VCaP (cell line): ENCODE data around the gene KRTAP10-9.
"Not testable (repeated sequence)": the region's sequence is repeated elsewhere in the genome, so short reads cannot be mapped to it uniquely, and the experiment has no call there.

Experiments
- H3K27ac ChIP-seq: fragments of 450-650 bp; 2 replicates; pipeline ENCODE4 v1.5.1; 2017
- TF ChIP-seq, protein P1 (sequence below): fragments of 450-650 bp; conservative IDR thresholded peaks from 2 replicates; pipeline ENCODE4 v1.5.1; 2017; ENCODE audit warnings: mild to moderate bottlenecking, moderate library complexity

Gene KRTAP10-9

DNA sequence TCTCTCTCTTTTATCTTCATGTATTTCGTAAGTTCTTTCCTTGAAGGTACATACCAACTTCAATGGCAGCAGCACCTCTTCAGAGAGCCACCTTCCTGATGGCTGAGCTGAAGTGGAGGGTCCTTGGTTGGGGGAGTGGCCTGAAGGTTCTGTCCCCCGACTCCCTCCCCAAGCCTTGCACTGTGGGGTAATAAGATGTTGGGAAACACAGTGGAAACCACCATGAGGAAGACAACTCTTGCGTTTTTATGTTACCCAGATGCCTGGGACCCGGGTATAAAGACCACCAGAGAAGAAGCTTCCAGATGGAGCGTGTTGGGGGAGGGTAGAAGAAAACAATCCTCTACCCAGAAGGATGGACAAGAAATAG, 31.6 kb downstream of the KRTAP10-9 start:
- H3K27ac ChIP-seq, result no peak overlapping the region
- TF ChIP-seq, protein P1, sequence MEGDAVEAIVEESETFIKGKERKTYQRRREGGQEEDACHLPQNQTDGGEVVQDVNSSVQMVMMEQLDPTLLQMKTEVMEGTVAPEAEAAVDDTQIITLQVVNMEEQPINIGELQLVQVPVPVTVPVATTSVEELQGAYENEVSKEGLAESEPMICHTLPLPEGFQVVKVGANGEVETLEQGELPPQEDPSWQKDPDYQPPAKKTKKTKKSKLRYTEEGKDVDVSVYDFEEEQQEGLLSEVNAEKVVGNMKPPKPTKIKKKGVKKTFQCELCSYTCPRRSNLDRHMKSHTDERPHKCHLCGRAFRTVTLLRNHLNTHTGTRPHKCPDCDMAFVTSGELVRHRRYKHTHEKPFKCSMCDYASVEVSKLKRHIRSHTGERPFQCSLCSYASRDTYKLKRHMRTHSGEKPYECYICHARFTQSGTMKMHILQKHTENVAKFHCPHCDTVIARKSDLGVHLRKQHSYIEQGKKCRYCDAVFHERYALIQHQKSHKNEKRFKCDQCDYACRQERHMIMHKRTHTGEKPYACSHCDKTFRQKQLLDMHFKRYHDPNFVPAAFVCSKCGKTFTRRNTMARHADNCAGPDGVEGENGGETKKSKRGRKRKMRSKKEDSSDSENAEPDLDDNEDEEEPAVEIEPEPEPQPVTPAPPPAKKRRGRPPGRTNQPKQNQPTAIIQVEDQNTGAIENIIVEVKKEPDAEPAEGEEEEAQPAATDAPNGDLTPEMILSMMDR, result no peak

DNA sequence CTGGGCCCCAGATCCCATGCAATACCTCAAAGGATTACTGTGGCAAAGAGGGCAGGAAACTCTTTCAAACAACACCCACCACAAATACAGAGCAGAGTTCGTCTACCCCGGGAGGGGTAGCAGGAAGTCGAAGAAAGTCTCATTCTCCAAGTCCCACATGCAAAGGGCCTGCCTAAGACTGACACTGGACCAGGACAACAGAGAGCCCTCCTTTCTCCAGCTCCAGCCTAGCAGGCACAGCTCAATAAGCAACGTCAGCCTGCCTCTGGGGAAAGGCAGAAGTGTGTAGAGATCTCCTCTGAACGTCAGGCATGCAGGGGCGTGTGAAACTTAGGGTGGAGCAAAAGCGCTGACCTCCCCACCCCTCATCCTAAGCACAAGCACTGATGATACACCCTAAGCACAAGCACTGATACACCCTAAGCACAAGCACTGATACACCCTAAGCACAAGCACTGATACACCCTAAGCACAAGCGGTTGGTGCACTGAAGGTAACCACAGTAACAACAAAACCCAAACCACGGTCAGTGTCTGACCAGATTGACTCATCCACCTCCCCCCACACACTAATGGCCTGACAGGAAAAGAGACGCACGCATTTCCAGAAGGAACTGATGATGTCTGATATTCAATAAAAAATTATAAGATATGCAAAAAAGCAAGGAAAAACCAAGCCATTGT, 32.2 kb downstream of the KRTAP10-9 start:
- H3K27ac ChIP-seq, result no peak overlapping the region
- TF ChIP-seq, protein P1, result no peak

DNA sequence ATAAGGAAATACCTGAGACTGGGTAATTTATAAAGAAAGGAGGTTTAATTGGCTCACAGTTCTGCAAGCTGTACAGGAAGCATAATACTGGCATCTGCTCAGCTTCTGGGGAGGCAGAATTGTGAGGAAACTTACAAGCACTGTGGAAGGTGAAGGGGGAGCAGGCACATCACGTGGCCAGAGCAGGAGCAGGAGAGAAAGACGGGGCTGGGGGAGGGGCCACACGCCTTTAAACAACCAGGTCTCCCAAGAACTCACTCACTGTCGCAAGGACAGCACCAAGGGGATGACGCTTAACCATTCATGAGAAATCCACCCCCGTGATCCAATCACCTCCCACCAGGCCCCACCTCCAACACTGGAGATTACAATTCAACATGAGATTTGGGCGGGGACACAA, 34.7 kb downstream of the KRTAP10-9 start:
- H3K27ac ChIP-seq, result not testable (repeated sequence)

DNA sequence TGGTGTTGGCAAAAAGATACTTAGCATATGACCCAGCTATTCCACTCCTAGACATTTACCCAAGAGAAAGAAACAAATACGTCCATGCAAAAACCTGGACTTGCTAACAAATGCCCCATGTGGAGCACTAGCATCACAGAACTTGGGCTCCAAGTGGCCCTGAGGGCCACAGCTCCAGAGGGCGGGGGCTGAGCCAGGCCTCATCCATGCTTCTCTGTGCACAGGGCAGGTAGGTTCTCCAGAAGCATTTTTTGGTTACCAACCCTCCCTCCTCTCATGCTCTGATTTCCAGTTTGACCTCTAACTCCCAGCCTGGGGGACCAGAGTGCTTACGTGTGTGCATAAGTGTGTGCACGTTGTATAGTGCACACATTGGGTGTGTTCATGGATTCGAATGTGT, 37.8 kb downstream of the KRTAP10-9 start:
- TF ChIP-seq, protein P1, result no peak

DNA sequence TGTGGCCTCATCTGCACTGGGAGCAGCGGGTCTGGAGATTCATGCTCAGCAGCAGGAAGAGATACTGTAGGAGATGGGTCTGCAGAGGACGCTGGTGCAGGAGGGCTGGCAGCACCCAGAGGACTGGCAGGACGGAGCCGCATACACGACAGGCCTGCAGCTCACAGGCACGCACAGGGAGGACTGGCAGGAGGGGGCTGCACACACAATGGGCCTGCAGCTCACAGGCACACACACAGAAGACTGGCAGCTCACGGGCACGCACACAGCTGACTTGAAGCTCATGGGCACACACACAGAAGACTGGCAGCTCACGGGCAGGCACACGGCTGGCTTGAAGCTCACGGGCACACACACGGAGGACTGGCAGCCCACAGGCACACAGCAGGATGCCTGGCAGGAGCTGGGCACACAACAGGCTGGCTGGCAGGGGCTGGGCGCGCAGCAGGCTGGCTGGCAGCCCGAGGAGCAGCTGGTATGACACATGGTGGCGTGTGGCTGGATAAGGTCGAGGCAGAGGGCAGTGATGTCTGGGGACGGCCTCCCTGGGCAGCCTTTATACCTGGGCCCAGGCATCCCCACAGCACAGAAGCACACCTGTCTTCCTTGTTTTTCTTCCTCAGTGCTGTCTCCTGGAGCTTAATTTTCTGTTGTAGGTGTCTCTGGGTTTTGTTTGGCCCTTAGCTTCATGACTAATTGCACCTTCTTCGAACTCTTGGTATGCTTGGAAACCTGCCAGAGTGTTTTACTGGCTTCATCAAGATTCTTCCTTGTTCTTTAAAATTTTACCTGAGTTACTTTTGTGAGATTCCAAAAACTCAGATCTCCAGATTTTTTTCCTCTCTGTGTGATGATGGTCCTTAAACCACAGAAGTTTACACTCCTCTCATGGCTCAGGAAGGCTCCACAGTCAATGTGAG, 39.8 kb downstream of the KRTAP10-9 start, which contains the start of gene KRTAP12-2:
KRTAP12-2 (minus strand) TSS at position 527 of the 920 bp plus-strand sequence; CDS start at position 486, 41 bp downstream.
- H3K27ac ChIP-seq, result no peak within 1 kb of the TSS
- TF ChIP-seq, protein P1, result no peak

More for the DNA sequence above, 37.8 kb downstream of the KRTAP10-9 start:
- H3K27ac ChIP-seq, result no peak overlapping the region

DNA sequence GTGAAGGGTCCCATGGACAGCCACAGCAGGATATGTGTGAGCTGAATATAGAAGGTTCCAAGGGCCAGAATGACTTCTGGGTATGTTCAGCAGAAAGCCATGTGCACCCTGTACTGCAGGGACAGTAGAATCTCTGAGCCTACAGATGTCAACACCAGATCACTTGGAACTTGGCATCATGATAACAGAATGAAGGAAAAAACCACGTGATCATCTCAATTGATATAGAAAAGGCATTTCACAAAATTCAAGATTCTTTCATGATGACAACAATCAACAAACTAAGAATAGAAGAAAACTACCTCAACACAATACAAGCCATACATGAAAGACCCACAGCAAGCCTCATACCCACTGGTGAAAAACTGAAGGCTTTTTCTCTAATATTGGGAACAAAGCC, 40.7 kb downstream of the KRTAP10-9 start:
- H3K27ac ChIP-seq, result no peak overlapping the region
- TF ChIP-seq, protein P1, result no peak

DNA sequence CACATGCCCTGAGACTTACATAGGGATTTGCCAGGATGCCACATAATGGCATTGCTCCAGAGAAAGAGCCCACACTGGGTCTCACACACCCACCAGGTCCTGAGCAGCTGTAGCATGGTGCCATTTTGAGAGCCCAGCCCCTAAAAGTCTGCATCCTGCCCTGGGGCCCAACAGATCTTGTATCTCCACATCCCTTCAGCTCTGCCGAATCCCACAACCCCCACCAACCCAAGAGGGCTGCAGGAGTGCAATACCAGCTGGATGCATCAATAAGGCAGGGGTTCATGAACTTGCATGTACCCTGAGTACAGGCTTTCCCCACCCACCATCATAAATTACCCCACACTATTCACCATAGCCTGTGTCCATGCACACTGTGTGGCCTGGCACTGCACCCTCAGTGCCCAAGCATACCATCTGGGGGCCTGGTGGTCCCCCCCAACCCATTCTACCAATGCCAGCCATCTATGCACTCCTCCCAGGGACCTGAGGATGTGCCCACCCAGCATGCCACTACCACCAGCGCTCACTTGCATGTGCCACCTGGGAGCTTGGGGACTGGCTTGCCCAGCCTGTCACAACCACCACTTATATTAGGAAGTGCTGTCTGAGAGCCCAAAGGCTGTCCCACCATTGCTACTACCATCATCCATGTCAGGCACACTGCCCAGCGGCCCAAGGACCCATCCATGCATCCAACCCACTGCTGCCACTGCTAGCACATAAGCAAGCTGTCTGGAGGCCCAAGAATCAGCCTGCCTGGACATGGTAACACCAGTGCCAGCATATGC, 43.9 kb downstream of the KRTAP10-9 start:
- H3K27ac ChIP-seq, result no peak overlapping the region
- TF ChIP-seq, protein P1, result no peak
